Panc1 (cell line): ENCODE results near the gene NDUFV1. TPM values are rescaled to one million over a fixed set of nuclear protein-coding genes. Genes with fewer than 3 reads are reported as not detected.

ENCODE experiments used
- ATAC-seq: fragments of 200-7000 bp; cut with Tn5 transposase; 2 replicates; pipeline ENCODE4 v1.9.1; 2020; ENCODE audit warnings: mild to moderate bottlenecking, moderate library complexity
- BruUV-seq: library from RNA; stranded (reverse); fragments of 400-500 nt; replicated peaks from 2 replicates; lab custom pipeline; 2021; lab: Mats Ljungman, UMichigan
- CTCF ChIA-PET: fragments of 300-600 bp; sonication (Branson Sonifier 250); formaldehyde crosslinking; loops from one replicate; lab custom pipeline; 2022; ENCODE audit warnings: antibody characterized with exemption; lab: Charles Lee
- POLR2A ChIA-PET: fragments of 300-600 bp; sonication (Branson Sonifier 250); formaldehyde crosslinking; loops from one replicate; lab custom pipeline; 2022; ENCODE audit warnings: antibody characterized with exemption; lab: Charles Lee
- DNase-seq: peaks from one replicate; pipeline ENCODE4 v3.0.0-alpha.2; 2010; ENCODE audit warnings: low read depth, low spot score
- H3K27ac ChIP-seq: 2 replicates; pipeline ENCODE4 v1.5.1; 2011; ENCODE audit warnings: mild to moderate bottlenecking, low read length, inconsistent platforms
- H3K27me3 ChIP-seq: fragments of 200-500 bp; sonication (Bioruptor generic); 2 replicates; pipeline ENCODE4 v1.6.0; 2014; ENCODE audit warnings: low read length, inconsistent platforms; ENCODE audit not compliant: control insufficient read depth, insufficient read depth
- H3K36me3 ChIP-seq: fragments of 200-500 bp; sonication (Bioruptor generic); 2 replicates; pipeline ENCODE4 v1.5.1; 2014; ENCODE audit warnings: inconsistent platforms, mild to moderate bottlenecking, low read length, moderate library complexity; ENCODE audit not compliant: control insufficient read depth, insufficient read depth
- H3K4me1 ChIP-seq: 2 replicates; pipeline ENCODE4 v1.5.1; 2011; ENCODE audit warnings: inconsistent platforms, mild to moderate bottlenecking, low read length, moderate library complexity; ENCODE audit not compliant: control insufficient read depth, insufficient read depth
- H3K4me3 ChIP-seq, 2 experiments: 2 replicates each; pipeline ENCODE4 v1.5.1; 2011 to 2012; ENCODE audit warnings: low read depth in 2 of 2, low read length in 2 of 2, mild to moderate bottlenecking in 2 of 2, inconsistent platforms in 1 of 2, moderate library complexity in 1 of 2
- H3K9me3 ChIP-seq: fragments of 200-500 bp; sonication (Bioruptor generic); 2 replicates; pipeline ENCODE4 v1.5.1; 2014; ENCODE audit warnings: low read depth, mild to moderate bottlenecking, inconsistent platforms, low read length, moderate library complexity; ENCODE audit not compliant: control insufficient read depth, insufficient read depth
- POLR2AphosphoS5 ChIP-seq: IDR thresholded peaks from 2 replicates; pipeline ENCODE4 v1.6.1; 2012; ENCODE audit warnings: mild to moderate bottlenecking, low read depth, low read length, moderate library complexity
- SIN3A ChIP-seq: IDR thresholded peaks from 2 replicates; pipeline ENCODE4 v1.6.1; 2012; ENCODE audit warnings: low read depth, mild to moderate bottlenecking, low read length, moderate library complexity, borderline replicate concordance; ENCODE audit not compliant: insufficient read depth
- TCF7L2 ChIP-seq: IDR thresholded peaks from 2 replicates; pipeline ENCODE4 v1.6.1; 2011; ENCODE audit warnings: mild to moderate bottlenecking, low read depth, low read length, inconsistent platforms
- in situ Hi-C: cut with HindIII; loops from 2 replicates; pipeline ENCODE4 v1.10.0; 2016; ENCODE audit warnings: low sequenced_read_pairs, low pct_unique_long_range_greater_than_20kb
- intact Hi-C: fragments of 100-400 bp; cut with micrococcal nuclease; formaldehyde crosslinking; loops from one replicate; pipeline ENCODE4 v1.10.0; 2022; ENCODE audit not compliant: unreplicated experiment
- total RNA-seq: library from RNA; stranded (reverse); gene quantifications from one replicate; pipeline ENCODE4 v1.2.1, GENCODE V29; 2021; ENCODE audit not compliant: unreplicated experiment
- TF ChIP-seq, protein P1 (sequence below): fragments of 450-650 bp; IDR thresholded peaks from 2 replicates; pipeline ENCODE4 v1.5.1; 2017; ENCODE audit warnings: mild to moderate bottlenecking
- TF ChIP-seq, protein P2 (sequence below), 2 experiments: IDR thresholded peaks; 2 replicates each; pipeline ENCODE4 v1.6.1; 2011 to 2012; ENCODE audit warnings: low read depth in 2 of 2, control low read depth in 1 of 2, low read length in 1 of 2, mild to moderate bottlenecking in 1 of 2, moderate library complexity in 1 of 2; ENCODE audit not compliant: insufficient read depth in 1 of 2

The NDUFV1 gene
- total RNA-seq, 1 experiment from 2014 or later, result 281 TPM

DNA sequence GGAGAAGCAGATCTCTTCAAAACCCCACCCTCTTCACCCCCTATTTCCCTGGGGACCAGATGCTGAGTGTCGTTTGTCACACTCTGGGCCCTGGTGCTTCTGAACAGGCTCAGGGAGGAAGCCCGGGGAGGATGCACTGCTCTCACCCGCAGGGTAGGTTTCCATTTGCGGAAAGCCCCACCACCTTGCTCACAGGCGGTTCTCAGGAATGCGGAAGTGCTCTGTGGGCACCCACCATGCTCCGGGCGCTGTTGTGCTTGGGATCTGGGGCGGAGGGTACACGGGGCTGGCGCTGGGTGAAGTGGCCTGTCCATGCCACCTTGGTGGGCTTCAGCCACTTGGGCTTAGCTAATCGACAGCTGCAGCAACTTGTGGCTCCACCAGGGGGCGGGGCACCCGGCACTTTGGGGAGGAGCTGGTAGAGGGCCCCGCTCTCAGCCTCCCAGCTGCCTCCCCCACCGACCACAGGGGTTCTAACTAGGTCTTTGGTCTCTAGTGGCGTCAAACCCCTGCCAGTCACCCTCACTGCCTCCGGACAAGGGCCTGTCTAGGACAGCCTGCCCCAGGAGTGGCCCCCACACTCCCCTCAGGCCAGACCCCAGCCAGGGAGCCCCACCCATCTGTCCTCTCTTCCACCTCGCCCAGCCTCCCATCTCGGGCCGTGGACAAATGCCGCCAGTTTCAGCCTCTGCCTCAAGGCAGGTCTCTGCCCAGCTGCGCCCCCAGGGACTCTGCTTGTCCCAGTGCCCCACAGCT lies 7.4 kb downstream of the NDUFV1 start:
- ATAC-seq (peak; percentile 68), DNase-seq (no peak)
- ChIA-PET CTCF (interaction anchor here (0.6 to 1.8 kb wide), 8 partner anchors 8 to 70 kb away, joined by 3 to 11 read pairs (median 4); partner anchors contain the start of gene NUDT8), POLR2A (interaction anchor here (0.5 kb wide), 1 partner anchor 67 kb away, joined by 4 read pairs; no protein-coding TSS in a partner anchor)
- peak overlapping the region; percentile 37 for H3K27ac ChIP-seq
- in situ Hi-C loops (no loop called here), intact Hi-C loops (no loop called here)
- H3K4me3 ChIP-seq, result no peak overlapping the region; a peak in 1 of 4 replicates
- peaks cover 11% of the 10 kb centered on the region for H3K4me1 ChIP-seq
- TF ChIP-seq, protein P1, sequence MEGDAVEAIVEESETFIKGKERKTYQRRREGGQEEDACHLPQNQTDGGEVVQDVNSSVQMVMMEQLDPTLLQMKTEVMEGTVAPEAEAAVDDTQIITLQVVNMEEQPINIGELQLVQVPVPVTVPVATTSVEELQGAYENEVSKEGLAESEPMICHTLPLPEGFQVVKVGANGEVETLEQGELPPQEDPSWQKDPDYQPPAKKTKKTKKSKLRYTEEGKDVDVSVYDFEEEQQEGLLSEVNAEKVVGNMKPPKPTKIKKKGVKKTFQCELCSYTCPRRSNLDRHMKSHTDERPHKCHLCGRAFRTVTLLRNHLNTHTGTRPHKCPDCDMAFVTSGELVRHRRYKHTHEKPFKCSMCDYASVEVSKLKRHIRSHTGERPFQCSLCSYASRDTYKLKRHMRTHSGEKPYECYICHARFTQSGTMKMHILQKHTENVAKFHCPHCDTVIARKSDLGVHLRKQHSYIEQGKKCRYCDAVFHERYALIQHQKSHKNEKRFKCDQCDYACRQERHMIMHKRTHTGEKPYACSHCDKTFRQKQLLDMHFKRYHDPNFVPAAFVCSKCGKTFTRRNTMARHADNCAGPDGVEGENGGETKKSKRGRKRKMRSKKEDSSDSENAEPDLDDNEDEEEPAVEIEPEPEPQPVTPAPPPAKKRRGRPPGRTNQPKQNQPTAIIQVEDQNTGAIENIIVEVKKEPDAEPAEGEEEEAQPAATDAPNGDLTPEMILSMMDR, result peak; percentile 89
- TF ChIP-seq POLR2AphosphoS5, result peak; percentile 39; the same call in 1 of the 2 replicates
- TF ChIP-seq SIN3A, result no peak
- TF ChIP-seq TCF7L2, result no peak
- TF ChIP-seq, protein P2, sequence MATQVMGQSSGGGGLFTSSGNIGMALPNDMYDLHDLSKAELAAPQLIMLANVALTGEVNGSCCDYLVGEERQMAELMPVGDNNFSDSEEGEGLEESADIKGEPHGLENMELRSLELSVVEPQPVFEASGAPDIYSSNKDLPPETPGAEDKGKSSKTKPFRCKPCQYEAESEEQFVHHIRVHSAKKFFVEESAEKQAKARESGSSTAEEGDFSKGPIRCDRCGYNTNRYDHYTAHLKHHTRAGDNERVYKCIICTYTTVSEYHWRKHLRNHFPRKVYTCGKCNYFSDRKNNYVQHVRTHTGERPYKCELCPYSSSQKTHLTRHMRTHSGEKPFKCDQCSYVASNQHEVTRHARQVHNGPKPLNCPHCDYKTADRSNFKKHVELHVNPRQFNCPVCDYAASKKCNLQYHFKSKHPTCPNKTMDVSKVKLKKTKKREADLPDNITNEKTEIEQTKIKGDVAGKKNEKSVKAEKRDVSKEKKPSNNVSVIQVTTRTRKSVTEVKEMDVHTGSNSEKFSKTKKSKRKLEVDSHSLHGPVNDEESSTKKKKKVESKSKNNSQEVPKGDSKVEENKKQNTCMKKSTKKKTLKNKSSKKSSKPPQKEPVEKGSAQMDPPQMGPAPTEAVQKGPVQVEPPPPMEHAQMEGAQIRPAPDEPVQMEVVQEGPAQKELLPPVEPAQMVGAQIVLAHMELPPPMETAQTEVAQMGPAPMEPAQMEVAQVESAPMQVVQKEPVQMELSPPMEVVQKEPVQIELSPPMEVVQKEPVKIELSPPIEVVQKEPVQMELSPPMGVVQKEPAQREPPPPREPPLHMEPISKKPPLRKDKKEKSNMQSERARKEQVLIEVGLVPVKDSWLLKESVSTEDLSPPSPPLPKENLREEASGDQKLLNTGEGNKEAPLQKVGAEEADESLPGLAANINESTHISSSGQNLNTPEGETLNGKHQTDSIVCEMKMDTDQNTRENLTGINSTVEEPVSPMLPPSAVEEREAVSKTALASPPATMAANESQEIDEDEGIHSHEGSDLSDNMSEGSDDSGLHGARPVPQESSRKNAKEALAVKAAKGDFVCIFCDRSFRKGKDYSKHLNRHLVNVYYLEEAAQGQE (IDR thresholded peaks at IDR 0.05; ENCODE audit: insufficient read depth in 1 of 2, low read depth in 2 of 2, low read length in 1 of 2), result peak in 1 of 2 experiments; percentile 30; a peak in 1 of 4 replicates
- H3K36me3 ChIP-seq, result no peaks in the 10 kb centered on the region
- no peaks in the 10 kb centered on the region for H3K27me3 ChIP-seq
- no peaks in the 10 kb centered on the region for H3K9me3 ChIP-seq
- BruUV-seq, result no TSS peak

DNA sequence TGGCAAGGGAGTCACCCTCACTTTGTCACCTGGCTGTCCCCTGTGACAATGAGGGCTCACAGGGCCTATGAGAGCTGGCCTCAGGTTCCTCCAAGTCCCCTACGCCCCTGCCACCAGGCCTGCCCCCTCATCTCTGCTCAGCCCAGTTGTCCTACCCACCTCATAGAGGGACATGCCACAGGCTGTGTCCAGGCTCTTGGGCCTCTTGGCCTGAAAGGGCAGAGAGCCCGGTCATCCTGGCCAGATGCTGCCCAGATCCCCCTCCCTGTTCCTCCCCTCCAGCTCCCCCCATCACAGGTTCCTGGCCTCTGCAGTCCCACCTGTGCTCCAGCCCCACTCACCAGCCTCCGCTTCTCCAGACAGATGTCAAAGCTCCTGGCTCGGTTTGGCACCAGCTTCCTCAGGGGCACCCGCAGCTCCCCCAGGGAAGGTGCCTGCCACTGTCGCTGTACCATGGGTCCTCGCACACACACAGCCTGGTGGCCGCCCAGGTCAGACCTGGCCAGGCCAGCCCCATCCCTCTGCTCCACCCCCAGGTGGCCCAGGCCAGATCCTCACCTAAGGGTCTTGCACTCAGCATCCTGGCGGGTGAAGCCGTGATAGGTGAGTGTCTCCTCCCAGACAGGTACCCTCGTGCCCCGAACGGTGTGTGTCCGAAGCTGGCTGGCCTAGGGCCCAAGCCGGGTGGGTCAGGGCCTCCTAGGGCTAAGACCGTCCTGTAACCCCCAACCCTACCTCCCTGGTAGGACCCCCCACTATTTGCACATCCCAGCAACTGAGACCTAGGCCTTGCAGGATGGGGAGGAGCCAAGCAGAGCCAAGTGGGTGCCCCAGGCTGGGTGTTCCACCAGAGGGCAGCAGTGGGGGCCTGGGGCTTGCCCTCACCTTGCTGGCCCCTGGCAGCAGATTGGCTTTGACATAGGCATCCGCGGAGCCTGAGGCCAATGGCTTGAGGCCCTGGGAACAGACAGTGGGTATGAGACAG lies 8.3 kb downstream of the NDUFV1 start:
- ChIA-PET POLR2A (interaction anchor here (0.5 kb wide), 1 partner anchor 68 kb away, joined by 4 read pairs; no protein-coding TSS in a partner anchor), CTCF (interaction anchor here (0.7 to 1.8 kb wide), 6 partner anchors 9 to 69 kb away, joined by 3 to 11 read pairs (median 4); partner anchors contain the start of gene NUDT8)
- peaks cover 11% of the 10 kb centered on the region for H3K4me1 ChIP-seq
- no peak overlapping the region for H3K4me3 ChIP-seq
- intact Hi-C loops (no loop called here), in situ Hi-C loops (no loop called here)
- BruUV-seq, result no TSS peak
- H3K27ac ChIP-seq, result no peak overlapping the region
- TF ChIP-seq, protein P2 (IDR thresholded peaks at IDR 0.05; ENCODE audit: insufficient read depth in 1 of 2, low read depth in 2 of 2, low read length in 1 of 2), result no peak
- TF ChIP-seq, protein P1, result peak; percentile 89
- ATAC-seq (peak; percentile 74), DNase-seq (no peak)
- no peaks in the 10 kb centered on the region for H3K27me3 ChIP-seq
- H3K36me3 ChIP-seq, result no peaks in the 10 kb centered on the region
- H3K9me3 ChIP-seq, result no peaks in the 10 kb centered on the region
